Loucy (cell line): ENCODE data around the gene LRRC75B.

Experiments
- H2AFZ ChIP-seq: fragments of 200-600 bp; sonication (generic); 2 replicates; pipeline ENCODE4 v1.6.0; 2016; ENCODE audit warnings: antibody characterized with exemption, mild to moderate bottlenecking, low read length, moderate library complexity
- H3F3A ChIP-seq: fragments of 200-600 bp; 2 replicates; pipeline ENCODE4 v1.6.0; 2016; ENCODE audit warnings: antibody characterized with exemption, low read depth, mild to moderate bottlenecking
- H3K27me3 ChIP-seq: fragments of 200-600 bp; sonication (generic); 2 replicates; pipeline ENCODE4 v1.6.1; 2014; ENCODE audit warnings: low read length, mild to moderate bottlenecking; ENCODE audit not compliant: insufficient read depth, poor library complexity, severe bottlenecking
- H3K36me3 ChIP-seq: fragments of 200-600 bp; sonication (generic); 2 replicates; pipeline ENCODE4 v1.6.1; 2016; ENCODE audit warnings: low read length; ENCODE audit not compliant: insufficient read depth
- H3K4me1 ChIP-seq: fragments of 200-600 bp; sonication (generic); 2 replicates; pipeline ENCODE4 v1.5.1; 2014; ENCODE audit warnings: low read length, mild to moderate bottlenecking; ENCODE audit not compliant: insufficient read depth, poor library complexity, severe bottlenecking
- H3K4me2 ChIP-seq: fragments of 200-600 bp; sonication (generic); 2 replicates; pipeline ENCODE4 v1.6.0; 2014; ENCODE audit warnings: antibody characterized with exemption, low read length, low read depth, mild to moderate bottlenecking; ENCODE audit not compliant: poor library complexity, severe bottlenecking
- H3K4me3 ChIP-seq: fragments of 200-600 bp; sonication (generic); 2 replicates; pipeline ENCODE4 v1.5.1; 2014; ENCODE audit warnings: low read length, mild to moderate bottlenecking, mixed read lengths; ENCODE audit not compliant: poor library complexity, severe bottlenecking
- H3K79me2 ChIP-seq: fragments of 200-600 bp; sonication (generic); 2 replicates; pipeline ENCODE4 v1.6.1; 2014; ENCODE audit warnings: low read length; ENCODE audit not compliant: insufficient read depth
- H3K9ac ChIP-seq: fragments of 200-600 bp; sonication (generic); 2 replicates; pipeline ENCODE4 v1.6.0; 2014; ENCODE audit warnings: mild to moderate bottlenecking, low read depth, low read length, moderate library complexity; ENCODE audit not compliant: poor library complexity, severe bottlenecking
- H3K9me2 ChIP-seq: fragments of 200-600 bp; sonication (generic); replicated peaks from 2 replicates; pipeline ENCODE4 v1.6.1; 2016; ENCODE audit warnings: low read depth, low read length, mixed read lengths
- H3K9me3 ChIP-seq: fragments of 200-600 bp; sonication (generic); 2 replicates; pipeline ENCODE4 v1.6.1; 2014; ENCODE audit warnings: mild to moderate bottlenecking, antibody characterized with exemption, low read length, low read depth; ENCODE audit not compliant: insufficient read depth
- H4K20me1 ChIP-seq: fragments of 200-600 bp; sonication (generic); 2 replicates; pipeline ENCODE4 v1.6.0; 2014; ENCODE audit warnings: antibody characterized with exemption, low read length, mild to moderate bottlenecking; ENCODE audit not compliant: insufficient read depth, poor library complexity, severe bottlenecking
- EZH2phosphoT487 ChIP-seq: fragments of 200-600 bp; IDR thresholded peaks from 2 replicates; pipeline ENCODE4 v1.6.1; 2018; ENCODE audit warnings: antibody characterized with exemption, mild to moderate bottlenecking, moderate library complexity, borderline replicate concordance
- TF ChIP-seq, protein P1 (sequence below): fragments of 200-600 bp; sonication (generic); conservative IDR thresholded peaks from 2 replicates; pipeline ENCODE4 v1.5.1; 2014; ENCODE audit warnings: mild to moderate bottlenecking, antibody characterized with exemption, low read length

The LRRC75B gene

GRCh38 chr22:24595863-24596262 lies 3.0 kb upstream of the LRRC75B start:
- TF ChIP-seq EZH2phosphoT487 = no peak
- TF ChIP-seq, protein P1, sequence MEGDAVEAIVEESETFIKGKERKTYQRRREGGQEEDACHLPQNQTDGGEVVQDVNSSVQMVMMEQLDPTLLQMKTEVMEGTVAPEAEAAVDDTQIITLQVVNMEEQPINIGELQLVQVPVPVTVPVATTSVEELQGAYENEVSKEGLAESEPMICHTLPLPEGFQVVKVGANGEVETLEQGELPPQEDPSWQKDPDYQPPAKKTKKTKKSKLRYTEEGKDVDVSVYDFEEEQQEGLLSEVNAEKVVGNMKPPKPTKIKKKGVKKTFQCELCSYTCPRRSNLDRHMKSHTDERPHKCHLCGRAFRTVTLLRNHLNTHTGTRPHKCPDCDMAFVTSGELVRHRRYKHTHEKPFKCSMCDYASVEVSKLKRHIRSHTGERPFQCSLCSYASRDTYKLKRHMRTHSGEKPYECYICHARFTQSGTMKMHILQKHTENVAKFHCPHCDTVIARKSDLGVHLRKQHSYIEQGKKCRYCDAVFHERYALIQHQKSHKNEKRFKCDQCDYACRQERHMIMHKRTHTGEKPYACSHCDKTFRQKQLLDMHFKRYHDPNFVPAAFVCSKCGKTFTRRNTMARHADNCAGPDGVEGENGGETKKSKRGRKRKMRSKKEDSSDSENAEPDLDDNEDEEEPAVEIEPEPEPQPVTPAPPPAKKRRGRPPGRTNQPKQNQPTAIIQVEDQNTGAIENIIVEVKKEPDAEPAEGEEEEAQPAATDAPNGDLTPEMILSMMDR = no peak
- Histone ChIP-seq H3K4me3 (no peak overlapping the region), H3F3A (no peaks in the 10 kb centered on the region), H2AFZ (no peak overlapping the region), H3K9me2 (no peaks in the 10 kb centered on the region), H3K79me2 (no peaks in the 10 kb centered on the region), H3K4me2 (no peak overlapping the region), H4K20me1 (no peaks in the 10 kb centered on the region), H3K27me3 (no peaks in the 10 kb centered on the region), H3K9ac (no peak overlapping the region), H3K36me3 (no peaks in the 10 kb centered on the region), H3K9me3 (no peaks in the 10 kb centered on the region), H3K4me1 (peaks cover 28% of the 10 kb centered on the region)

- TF ChIP-seq, protein P1 = no peak
- TF ChIP-seq EZH2phosphoT487 = no peak
- Histone ChIP-seq H3K27me3 (no peaks in the 10 kb centered on the region), H3K9me2 (no peaks in the 10 kb centered on the region), H3K4me2 (peak overlapping the region; percentile 33), H2AFZ (no peak overlapping the region), H3K9ac (peak overlapping the region; percentile 52), H3F3A (no peaks in the 10 kb centered on the region), H3K79me2 (no peaks in the 10 kb centered on the region), H3K9me3 (no peaks in the 10 kb centered on the region), H4K20me1 (no peaks in the 10 kb centered on the region), H3K4me3 (no peak overlapping the region), H3K36me3 (no peaks in the 10 kb centered on the region), H3K4me1 (peaks cover 22% of the 10 kb centered on the region)
These were observed 2.4 kb upstream of the LRRC75B start for GRCh38 chr22:24595228-24595627.

DNA sequence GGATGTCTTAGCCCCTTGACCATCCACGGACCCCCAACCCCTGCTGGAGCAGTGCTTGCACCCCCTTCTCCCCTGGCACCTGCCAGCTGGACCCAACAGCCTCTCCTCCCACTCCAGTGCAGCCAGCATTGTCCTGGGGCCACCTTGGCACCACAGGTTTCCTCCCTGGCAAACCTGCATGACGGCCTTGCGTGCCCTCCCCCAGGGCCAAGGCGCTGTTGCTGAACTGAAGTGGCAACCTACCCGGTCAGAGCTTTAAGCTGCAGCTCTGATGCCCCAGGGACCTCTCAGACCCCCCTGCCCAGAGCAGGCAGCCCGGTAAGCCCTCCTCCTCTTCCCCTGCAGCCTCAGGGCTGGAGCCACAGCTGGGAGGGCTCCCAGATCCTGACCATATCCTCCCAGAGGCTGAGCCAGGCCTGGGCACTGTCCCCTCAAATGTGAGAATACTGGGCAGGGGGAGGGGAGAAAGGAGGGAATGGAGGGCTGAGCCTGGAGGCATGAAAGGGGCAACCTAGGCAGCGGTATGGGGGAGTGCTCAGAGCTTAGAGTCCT lies 1.8 kb upstream of the LRRC75B start:
- Histone ChIP-seq H3K9me3 (no peaks in the 10 kb centered on the region), H4K20me1 (no peaks in the 10 kb centered on the region), H3F3A (no peaks in the 10 kb centered on the region), H3K9me2 (no peaks in the 10 kb centered on the region), H2AFZ (no peak overlapping the region), H3K27me3 (no peaks in the 10 kb centered on the region), H3K9ac (peak overlapping the region; percentile 52), H3K36me3 (no peaks in the 10 kb centered on the region), H3K4me2 (peak overlapping the region; percentile 33), H3K79me2 (no peaks in the 10 kb centered on the region), H3K4me3 (no peak overlapping the region), H3K4me1 (peaks cover 18% of the 10 kb centered on the region)
- TF ChIP-seq, protein P1 = no peak
